HG03066 (cell line): ENCODE data around the gene BBX.
A peak's percentile ranks its signal among the peaks of the same experiment; 100 is the strongest.
"Not testable (repeated sequence)": the region's sequence is repeated elsewhere in the genome, so short reads cannot be mapped to it uniquely, and the experiment has no call there.

Experiments used
- ATAC-seq: cut with Tn5 transposase; IDR thresholded peaks from one replicate; pipeline ENCODE4 v1.9.1; 2021; ENCODE audit warnings: low read depth; ENCODE audit not compliant: unreplicated experiment

The BBX gene

GRCh38 chr3:107540857-107541256 lies 18.1 kb downstream of the BBX start:
- ATAC-seq = no peak

DNA sequence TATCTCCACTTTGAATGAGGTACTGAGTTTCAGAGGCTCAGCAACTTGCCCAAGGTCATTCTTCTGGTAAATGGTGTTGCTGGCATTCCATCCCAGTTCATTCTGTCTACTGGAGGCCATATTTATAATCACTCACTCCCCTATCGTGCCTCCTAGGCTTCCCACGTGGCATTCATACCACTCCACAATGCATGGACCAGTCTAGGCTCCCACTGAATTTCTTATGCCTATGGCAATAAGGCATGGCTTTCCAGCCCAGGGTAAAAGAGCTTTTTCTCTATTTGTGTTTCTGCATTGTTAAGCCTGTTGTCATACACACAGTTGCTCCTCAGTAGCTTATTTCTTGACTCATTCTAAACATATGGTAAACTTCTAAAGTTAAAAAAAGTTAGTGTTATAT lies 19.9 kb downstream of the BBX start:
- no peak for ATAC-seq

DNA sequence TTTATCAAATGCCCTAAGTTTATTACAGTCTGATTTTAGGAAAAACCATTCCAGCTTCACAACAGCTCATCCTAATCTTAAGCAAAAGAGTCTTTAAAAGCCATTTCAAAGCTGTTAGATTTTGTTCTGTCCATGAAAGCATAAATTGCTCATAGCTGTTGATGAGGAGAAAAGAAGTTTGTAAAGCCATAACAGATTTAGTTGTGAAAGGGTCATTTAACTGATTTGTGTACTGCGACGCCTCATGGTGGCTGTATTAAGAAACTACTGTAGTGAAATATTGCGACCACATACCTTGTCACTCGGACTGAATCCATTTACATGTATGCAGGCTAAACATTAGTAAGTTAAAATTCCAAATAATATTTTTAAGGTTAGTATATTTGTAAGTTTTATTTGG lies 20.9 kb downstream of the BBX start:
- no peak for ATAC-seq

- no peak for ATAC-seq
Observed at GRCh38 chr3:107545680-107546120, 22.9 kb downstream of the BBX start.

- no peak for ATAC-seq
Observed at GRCh38 chr3:107548601-107549000, 25.8 kb downstream of the BBX start.

DNA sequence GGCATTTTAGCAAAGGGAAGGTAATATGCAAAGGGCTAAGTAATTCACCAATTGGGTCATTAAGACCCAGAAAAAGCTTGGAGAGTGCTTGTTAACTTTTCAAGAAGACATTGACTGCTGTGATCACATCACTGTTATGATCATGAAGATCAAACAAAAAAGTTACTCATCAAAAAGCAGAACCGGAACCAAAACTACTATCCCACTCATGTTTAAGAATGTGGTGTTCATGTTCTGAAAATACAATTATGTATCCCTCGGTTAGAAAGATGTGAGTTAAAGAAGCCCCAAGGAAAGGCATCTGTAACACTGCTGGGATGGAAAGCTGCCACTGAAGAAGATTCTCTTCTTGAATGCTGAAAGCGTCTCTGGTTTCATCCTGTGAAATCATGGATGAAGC lies 32.6 kb downstream of the BBX start:
- ATAC-seq = no peak

DNA sequence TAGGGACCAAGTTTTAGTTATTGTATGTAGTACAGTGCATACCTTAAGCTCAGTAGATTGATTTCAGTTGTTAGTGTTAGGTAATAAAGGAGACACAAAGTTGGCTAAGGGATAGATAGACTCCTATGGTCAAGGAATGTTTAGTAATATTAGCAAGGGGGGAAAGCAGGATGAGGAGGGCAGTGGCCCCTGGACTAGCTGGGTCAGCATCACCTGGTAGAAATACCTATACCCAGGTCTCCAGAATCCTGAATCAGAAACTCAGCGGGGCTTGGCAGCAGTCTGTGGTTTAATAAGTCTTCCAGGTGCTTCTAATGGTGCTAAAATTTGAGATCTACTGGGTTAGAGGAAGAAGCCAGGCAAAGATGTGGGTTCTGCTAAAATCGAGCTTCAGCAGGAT lies 35.0 kb downstream of the BBX start:
- ATAC-seq = no peak

- no peak for ATAC-seq
Observed at GRCh38 chr3:107560166-107560565, 37.4 kb downstream of the BBX start.

GRCh38 chr3:107561980-107562379 lies 39.2 kb downstream of the BBX start:
- ATAC-seq = no peak

DNA sequence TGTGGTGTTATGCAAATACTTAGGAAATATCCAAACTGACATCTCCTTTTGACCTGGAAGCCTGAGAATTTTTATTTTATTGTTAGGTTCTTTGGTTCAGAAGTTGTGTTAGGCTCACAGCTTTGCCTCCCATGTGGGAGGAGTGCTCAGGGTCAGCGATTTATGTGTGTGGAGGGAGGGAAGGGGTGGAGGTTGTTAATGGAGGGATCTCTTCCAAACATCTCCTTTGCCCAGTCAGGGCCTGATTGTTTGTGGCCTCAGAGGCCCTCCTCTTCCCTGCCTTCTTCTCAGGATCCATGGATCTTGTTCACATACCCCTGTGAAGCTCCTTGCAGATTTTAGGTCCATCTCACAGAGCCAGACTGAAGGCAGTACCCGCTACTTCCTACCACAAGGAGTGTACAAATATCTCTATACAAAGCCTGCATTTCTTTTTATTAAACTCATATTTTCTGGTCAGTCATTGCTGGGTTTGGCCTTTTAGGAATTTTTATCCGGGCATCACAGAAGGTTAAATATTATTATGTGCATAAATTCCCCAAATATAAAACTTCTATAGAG lies 40.3 kb downstream of the BBX start:
- ATAC-seq = no peak

GRCh38 chr3:107565244-107565643 lies 42.5 kb downstream of the BBX start:
- not testable (repeated sequence) for ATAC-seq

DNA sequence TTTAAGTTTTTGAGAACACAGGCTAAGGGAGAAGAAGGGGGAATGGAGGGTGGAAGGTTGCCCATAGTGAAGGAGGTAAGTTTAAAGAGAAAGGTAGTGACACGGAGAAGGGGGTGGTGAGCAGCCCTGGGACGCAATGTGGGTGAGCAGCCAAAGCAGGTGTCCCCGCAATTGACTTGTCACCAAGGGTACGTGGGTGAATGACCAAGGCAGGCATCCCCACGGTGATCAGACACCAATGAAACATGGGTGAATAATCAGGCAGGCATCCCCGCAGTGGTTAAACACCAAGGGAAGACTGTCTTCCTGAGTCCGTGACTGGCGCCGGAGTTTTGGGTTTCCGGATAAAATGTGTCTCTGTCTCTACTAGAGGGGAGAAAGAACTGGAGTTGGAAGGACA lies 48.3 kb downstream of the BBX start:
- ATAC-seq = not testable (repeated sequence)

DNA sequence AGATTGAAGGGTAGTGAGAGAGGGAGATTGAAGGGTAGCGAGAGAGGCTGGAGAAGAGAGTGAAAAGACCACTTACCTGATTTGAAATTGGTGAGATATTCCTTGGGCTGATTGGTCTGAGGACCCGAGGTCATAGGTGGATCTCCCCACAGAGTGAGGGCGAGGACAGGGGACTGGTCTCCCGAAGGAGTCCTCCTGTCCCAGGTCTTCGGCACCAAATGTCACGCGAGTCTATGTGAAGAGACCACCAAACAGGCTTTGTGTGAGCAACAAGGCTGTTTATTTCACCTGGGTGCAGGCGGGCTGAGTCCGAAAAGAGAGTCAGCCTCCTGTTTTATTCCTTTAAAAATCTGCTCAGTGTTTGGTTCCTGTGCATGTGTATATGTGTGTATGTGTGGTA lies 48.7 kb downstream of the BBX start:
- ATAC-seq = not testable (repeated sequence)

DNA sequence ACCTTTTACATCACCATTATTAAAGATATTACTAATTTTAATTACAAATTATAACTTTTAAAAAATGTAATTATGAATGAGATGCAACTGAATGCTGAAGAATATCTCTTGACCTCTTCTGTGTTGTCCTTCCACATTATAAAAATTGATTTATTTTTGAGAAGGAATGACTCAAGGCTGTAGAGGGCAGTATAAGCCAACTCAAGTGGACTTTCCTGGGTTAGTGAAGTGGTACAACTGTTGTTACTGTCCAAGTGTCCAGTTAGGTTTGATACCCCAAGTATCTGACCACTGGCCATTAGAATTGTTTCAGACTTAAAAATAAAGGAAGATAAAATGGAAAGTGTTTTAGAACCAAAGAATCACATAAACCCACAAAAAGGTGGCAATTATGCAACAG lies 51.9 kb downstream of the BBX start:
- ATAC-seq = peak; percentile 63

GRCh38 chr3:107578091-107578490 lies 55.3 kb downstream of the BBX start:
- no peak for ATAC-seq

DNA sequence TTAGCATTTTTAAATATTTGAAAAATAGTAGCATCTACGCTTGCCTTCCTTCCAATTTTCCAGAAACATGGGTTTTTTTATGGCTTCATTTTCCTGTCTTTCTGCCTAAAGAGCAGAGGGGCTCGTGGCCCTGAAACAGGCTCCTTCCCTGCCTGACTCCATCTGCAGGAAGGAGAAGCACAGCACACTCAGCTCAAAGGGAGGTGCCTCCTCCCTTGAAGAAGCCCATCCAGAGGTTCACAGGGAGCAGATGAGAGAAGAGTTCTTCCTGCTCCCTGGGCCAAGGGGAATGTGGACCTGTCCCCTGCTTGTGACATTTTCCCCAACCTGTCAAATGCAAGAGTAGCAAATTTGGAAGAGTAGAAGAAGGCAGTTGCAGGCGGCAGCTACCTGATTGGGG lies 55.8 kb downstream of the BBX start:
- no peak for ATAC-seq

- ATAC-seq = no peak
Observed at GRCh38 chr3:107579371-107579770, 56.6 kb downstream of the BBX start.

DNA sequence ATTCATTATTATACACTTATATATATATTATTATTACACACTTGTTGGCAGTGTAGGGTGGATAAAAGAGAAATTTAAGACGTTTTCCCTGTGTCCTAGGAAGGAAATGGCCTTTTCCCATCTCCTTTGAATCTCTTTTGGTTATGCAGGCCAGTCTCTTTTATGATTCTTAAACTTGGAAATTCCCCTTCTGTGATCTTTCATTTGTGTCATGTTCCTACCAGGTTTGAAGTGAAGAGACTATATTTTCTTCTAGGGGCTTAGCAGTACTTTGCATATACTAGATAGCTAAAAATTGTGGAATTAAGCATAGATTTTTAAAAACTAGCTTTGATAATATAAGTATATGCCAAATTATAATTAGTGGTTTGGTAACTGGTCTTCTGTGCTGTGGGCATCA lies 58.5 kb downstream of the BBX start:
- no peak for ATAC-seq

- no peak for ATAC-seq
Observed at GRCh38 chr3:107588217-107588616, 65.5 kb downstream of the BBX start.

GRCh38 chr3:107589454-107589853 lies 66.7 kb downstream of the BBX start:
- ATAC-seq = no peak

DNA sequence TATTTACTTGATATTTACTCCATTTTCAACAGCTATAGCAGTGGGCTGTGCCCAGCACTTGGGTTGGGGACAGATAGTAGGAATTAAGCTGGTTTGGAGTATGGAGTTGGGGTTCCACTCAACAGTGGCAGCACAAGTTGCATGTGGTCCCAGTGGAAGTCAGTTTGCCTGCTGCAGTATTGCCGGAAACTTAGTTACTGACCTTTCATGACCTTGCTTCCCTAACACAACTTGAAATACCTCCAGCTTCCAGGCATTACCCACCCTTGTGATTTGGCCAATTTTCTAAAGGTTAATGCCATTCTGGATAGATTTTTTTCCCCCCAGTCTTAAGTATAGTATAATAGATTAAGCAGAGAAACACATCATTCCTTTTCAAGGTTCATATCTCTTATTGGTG lies 68.0 kb downstream of the BBX start:
- no peak for ATAC-seq

DNA sequence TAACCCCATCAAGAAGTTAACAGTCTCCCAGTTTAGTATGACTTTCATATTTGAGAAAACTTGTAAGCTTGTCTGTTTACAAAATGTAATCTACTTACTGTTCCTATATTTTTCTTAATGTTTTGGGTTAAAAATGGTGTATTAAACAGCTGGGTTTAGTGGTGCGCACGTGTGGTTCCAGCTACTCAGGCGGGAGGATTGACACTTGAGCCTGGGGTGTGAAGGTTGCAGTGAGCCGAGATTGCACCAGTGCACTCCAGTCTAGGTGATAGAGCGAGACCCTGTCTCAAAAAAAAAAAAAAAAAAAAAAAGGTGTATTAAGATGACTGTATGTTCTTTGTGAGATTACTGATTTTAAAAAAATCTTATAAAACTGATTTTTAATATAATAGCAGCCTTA lies 69.3 kb downstream of the BBX start:
- ATAC-seq = no peak

- ATAC-seq = no peak
Observed at GRCh38 chr3:107594870-107595269, 72.1 kb downstream of the BBX start.
